ENCODE data around the gene HMGCS1. TPM values are rescaled to one million over a fixed set of nuclear protein-coding genes. Genes with fewer than 3 reads are reported as not detected.

The HMGCS1 gene
- total RNA-seq, 1 donor from 2014 or later: 64.3 TPM

DNA sequence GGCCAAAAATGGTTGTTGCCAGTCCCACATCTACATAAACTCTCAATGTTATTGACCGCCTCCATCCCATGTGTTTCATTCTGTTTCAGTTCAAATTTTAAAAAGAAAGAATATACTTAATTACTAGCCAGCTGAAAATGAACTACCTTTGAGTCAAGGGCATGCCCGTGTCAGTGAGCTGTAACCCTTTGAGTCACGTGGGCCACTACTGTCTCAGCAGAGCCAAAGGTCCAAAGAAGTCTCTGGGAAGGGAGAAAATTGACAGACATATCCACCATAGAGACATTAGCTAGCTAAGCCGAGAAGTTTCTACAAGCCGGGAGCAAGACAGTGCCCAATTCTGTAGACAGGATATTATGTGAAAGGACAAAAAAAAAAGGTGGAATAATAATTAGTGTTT, 61.5 kb downstream of the HMGCS1 start:
- TF ChIP-seq CTCF (IDR thresholded peaks at IDR 0.05; ENCODE audit: insufficient read depth, low read length, poor library complexity, severe bottlenecking): no peak
- no peak for DNase-seq (ENCODE audit: low read depth)

GRCh38 chr5:43245724-43246385, 67.4 kb downstream of the HMGCS1 start:
- Histone ChIP-seq H3K27me3 (ENCODE audit: control insufficient read depth, insufficient read depth, low read length) (no peaks in the 10 kb centered on the region), H3K4me3 (ENCODE audit: low read depth, low read length) (no peak overlapping the region), H3K36me3 (ENCODE audit: control insufficient read depth, insufficient read depth, low read length) (no peaks in the 10 kb centered on the region)
- TF ChIP-seq CTCF (IDR thresholded peaks at IDR 0.05; ENCODE audit: insufficient read depth, low read length, poor library complexity, severe bottlenecking): no peak
- DNase-seq (ENCODE audit: low read depth): no peak

More for the DNA sequence above, 61.5 kb downstream of the HMGCS1 start:
- no peak overlapping the region for H3K4me3 ChIP-seq (ENCODE audit: low read depth, low read length)
- no peaks in the 10 kb centered on the region for H3K36me3 ChIP-seq (ENCODE audit: control insufficient read depth, insufficient read depth, low read length)
- H3K27me3 ChIP-seq (ENCODE audit: control insufficient read depth, insufficient read depth, low read length): no peaks in the 10 kb centered on the region

DNA sequence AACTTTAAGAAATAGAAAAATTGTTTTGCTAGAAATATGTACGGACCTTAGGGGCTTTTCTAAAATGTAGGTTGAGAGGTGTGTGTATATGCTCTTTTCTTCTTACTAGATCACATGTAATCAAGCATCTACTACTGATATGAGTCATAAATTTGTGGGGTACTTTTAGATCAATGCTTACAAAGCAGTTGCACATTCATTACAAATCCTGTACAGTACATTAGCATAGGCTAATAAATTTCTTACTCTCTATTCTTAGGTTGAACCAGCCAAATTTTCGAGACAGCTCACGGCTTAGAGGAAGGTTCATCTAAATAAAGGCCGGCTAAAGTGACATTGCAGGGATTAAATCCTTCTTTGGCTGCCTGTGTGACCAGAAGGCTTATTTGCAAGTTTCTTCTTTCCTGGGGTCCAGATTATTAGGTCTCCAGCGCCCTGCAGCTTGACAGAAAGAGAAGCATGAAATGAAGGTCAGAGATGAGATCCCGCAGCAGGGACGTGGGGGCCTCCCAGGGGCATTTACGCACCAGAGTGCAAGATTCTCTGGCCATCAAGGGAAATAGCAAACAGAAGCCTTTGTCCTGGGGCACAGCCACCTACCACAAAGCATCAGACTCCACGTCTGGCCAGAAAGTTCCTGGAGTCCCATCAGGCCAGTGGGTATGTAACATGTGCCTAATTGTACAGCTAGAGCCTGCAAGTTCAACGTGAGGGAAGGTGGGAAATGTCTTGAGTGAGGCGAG, 68.2 kb downstream of the HMGCS1 start:
- Histone ChIP-seq H3K36me3 (ENCODE audit: control insufficient read depth, insufficient read depth, low read length) (no peaks in the 10 kb centered on the region), H3K4me3 (ENCODE audit: low read depth, low read length) (no peak overlapping the region), H3K27me3 (ENCODE audit: control insufficient read depth, insufficient read depth, low read length) (no peaks in the 10 kb centered on the region)
- no peak for DNase-seq (ENCODE audit: low read depth)
- no peak for TF ChIP-seq CTCF (IDR thresholded peaks at IDR 0.05; ENCODE audit: insufficient read depth, low read length, poor library complexity, severe bottlenecking)

GRCh38 chr5:43243270-43243669, 69.9 kb downstream of the HMGCS1 start:
- no peak for DNase-seq (ENCODE audit: low read depth)
- no peak for TF ChIP-seq CTCF (IDR thresholded peaks at IDR 0.05; ENCODE audit: insufficient read depth, low read length, poor library complexity, severe bottlenecking)
- H3K36me3 ChIP-seq (ENCODE audit: control insufficient read depth, insufficient read depth, low read length): no peaks in the 10 kb centered on the region

DNA sequence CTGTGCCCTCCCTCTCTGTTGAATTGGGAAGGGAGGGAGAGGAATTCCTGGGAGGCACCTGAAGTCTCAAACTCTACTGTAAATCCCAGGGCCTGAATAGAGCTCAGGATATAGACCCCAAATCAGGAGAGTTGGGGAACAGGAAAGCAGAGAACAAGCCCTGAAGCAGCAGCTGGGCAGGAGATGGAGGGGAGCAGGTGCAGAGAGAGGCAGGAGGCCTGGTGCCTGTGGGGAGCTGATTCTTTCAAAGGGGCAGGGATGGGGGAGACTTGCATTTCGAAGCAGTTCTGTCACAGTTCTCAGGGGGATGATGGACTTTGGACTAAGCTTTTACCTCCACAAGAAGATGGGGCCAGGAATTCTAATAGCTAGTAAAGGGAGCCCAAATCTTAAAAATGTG, 71.0 kb downstream of the HMGCS1 start:
- no peak for TF ChIP-seq CTCF (IDR thresholded peaks at IDR 0.05; ENCODE audit: insufficient read depth, low read length, poor library complexity, severe bottlenecking)
- no peak overlapping the region for H3K4me3 ChIP-seq (ENCODE audit: low read depth, low read length)

More at GRCh38 chr5:43243270-43243669, 69.9 kb downstream of the HMGCS1 start:
- H3K27me3 ChIP-seq (ENCODE audit: control insufficient read depth, insufficient read depth, low read length): no peaks in the 10 kb centered on the region
- no peak overlapping the region for H3K4me3 ChIP-seq (ENCODE audit: low read depth, low read length)

More for the DNA sequence above, 71.0 kb downstream of the HMGCS1 start:
- no peaks in the 10 kb centered on the region for H3K36me3 ChIP-seq (ENCODE audit: control insufficient read depth, insufficient read depth, low read length)
- no peaks in the 10 kb centered on the region for H3K27me3 ChIP-seq (ENCODE audit: control insufficient read depth, insufficient read depth, low read length)
- no peak for DNase-seq (ENCODE audit: low read depth)

Other genes starting within 250 kb of the HMGCS1 start
- 35.2 and 35.5 TPM in 2 replicates for gene ZNF131, start 192.5 kb downstream of the HMGCS1 start, total RNA-seq
- 0.07 and 0.21 TPM in 2 replicates for gene NIM1K, start 121.2 kb downstream of the HMGCS1 start, total RNA-seq
- 4.7 and 7.5 TPM in 2 replicates for gene CCL28, start 99.0 kb upstream of the HMGCS1 start, total RNA-seq
- 17.9 and 25.4 TPM in 2 replicates for gene TMEM267, start 170.5 kb upstream of the HMGCS1 start, total RNA-seq
- gene C5orf34, start 201.7 kb upstream of the HMGCS1 start, total RNA-seq: 0.38 and 1.1 TPM in 2 replicates
- 151 and 179 TPM in 2 replicates for gene PAIP1, start 243.7 kb upstream of the HMGCS1 start, total RNA-seq

Data from kidney epithelial cell (primary cell).